A673 (cell line): ENCODE data around the gene FKBP8. TPM values are rescaled to one million over a fixed set of nuclear protein-coding genes. Genes with fewer than 3 reads are reported as not detected.

ENCODE experiments used
- BruUV-seq: library from RNA; stranded (reverse); fragments of 400-500 nt; replicated peaks from 2 replicates; lab custom pipeline; 2021; lab: Mats Ljungman, UMichigan
- CTCF ChIA-PET: fragments of 300-600 bp; sonication (Branson Sonifier 250); formaldehyde crosslinking; loops from one replicate; lab custom pipeline; 2022; ENCODE audit warnings: antibody characterized with exemption; lab: Charles Lee
- POLR2A ChIA-PET: fragments of 300-600 bp; sonication (Branson Sonifier 250); formaldehyde crosslinking; loops from one replicate; lab custom pipeline; 2022; ENCODE audit warnings: antibody characterized with exemption; ENCODE audit not compliant: low non-redundant PET; lab: Charles Lee
- DNase-seq: peaks from one replicate; pipeline ENCODE4 v3.0.0-alpha.2; 2015; ENCODE audit warnings: low spot score
- H3K27ac ChIP-seq: fragments of 200-600 bp; sonication (generic); 2 replicates; pipeline ENCODE4 v1.5.1; 2016; ENCODE audit warnings: mixed run types, low read depth, mild to moderate bottlenecking, mixed read lengths, antibody characterized with exemption, low read length; ENCODE audit not compliant: poor library complexity, severe bottlenecking
- H3K27me3 ChIP-seq: fragments of 200-600 bp; sonication (generic); replicated peaks from 2 replicates; pipeline ENCODE4 v1.6.1; 2017; ENCODE audit warnings: mixed run types, low read depth, mild to moderate bottlenecking, mixed read lengths, antibody characterized with exemption, low read length; ENCODE audit not compliant: insufficient read depth, poor library complexity
- H3K36me3 ChIP-seq: fragments of 200-600 bp; sonication (generic); 2 replicates; pipeline ENCODE4 v1.6.1; 2016; ENCODE audit warnings: mixed run types, mild to moderate bottlenecking, mixed read lengths, antibody characterized with exemption, low read length; ENCODE audit not compliant: insufficient read depth, poor library complexity, severe bottlenecking
- H3K4me1 ChIP-seq: fragments of 200-600 bp; sonication (generic); 2 replicates; pipeline ENCODE4 v1.6.1; 2017; ENCODE audit warnings: mixed run types, mild to moderate bottlenecking, mixed read lengths, antibody characterized with exemption, low read length; ENCODE audit not compliant: insufficient read depth, poor library complexity, severe bottlenecking
- H3K4me3 ChIP-seq: fragments of 200-600 bp; sonication (generic); 2 replicates; pipeline ENCODE4 v1.5.1; 2016; ENCODE audit warnings: low read depth, mixed run types, mild to moderate bottlenecking, mixed read lengths, low read length; ENCODE audit not compliant: poor library complexity, severe bottlenecking
- H3K9me3 ChIP-seq: fragments of 200-600 bp; sonication (generic); 2 replicates; pipeline ENCODE4 v1.6.1; 2016; ENCODE audit warnings: mixed run types, low read depth, mild to moderate bottlenecking, mixed read lengths, antibody characterized with exemption, low read length; ENCODE audit not compliant: poor library complexity, severe bottlenecking
- EZH2 ChIP-seq: fragments of 200-600 bp; sonication (generic); IDR thresholded peaks from 2 replicates; pipeline ENCODE4 v1.6.1; 2017; ENCODE audit warnings: borderline replicate concordance, low read depth, mild to moderate bottlenecking, mixed read lengths, antibody characterized with exemption, low read length; ENCODE audit not compliant: poor library complexity, severe bottlenecking
- intact Hi-C: fragments of 100-400 bp; cut with micrococcal nuclease; formaldehyde crosslinking; loops from one replicate; pipeline ENCODE4 v1.10.0; 2022; ENCODE audit not compliant: unreplicated experiment
- total RNA-seq: library from RNA; stranded (reverse); gene quantifications from 2 replicates; pipeline ENCODE4 v1.2.3, GENCODE V29; 2021
- TF ChIP-seq, protein P1 (sequence below): fragments of 300-800, 200-600 bp; sonication (generic); conservative IDR thresholded peaks from 2 replicates; pipeline ENCODE4 v1.5.1; 2017; ENCODE audit warnings: low read depth, mild to moderate bottlenecking, antibody characterized with exemption, low read length, moderate library complexity, mixed read lengths

Gene FKBP8
- total RNA-seq, 1 experiment from 2014 or later = 210 TPM

DNA sequence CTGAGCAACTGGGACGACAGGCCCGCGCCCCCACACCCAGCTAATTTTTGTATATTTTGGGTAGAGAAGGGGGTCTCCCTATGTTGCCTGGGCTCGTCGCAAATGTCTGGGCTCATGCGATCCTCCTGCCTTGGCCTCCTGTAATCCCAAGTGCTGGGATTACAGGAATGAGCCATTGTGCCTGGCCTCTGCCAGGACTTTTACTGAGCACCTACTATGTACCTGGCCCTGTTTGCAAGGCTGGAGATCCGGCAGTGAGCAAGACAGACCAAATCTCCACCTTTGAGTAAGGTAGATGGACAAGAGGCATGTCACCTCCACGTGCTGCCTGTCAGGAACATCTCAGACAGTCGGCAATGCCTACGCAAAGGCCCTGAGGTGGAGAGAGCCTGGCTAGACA lies 6.9 kb downstream of the FKBP8 start:
- Histone ChIP-seq H3K27ac (no peak overlapping the region), H3K4me3 (no peak overlapping the region), H3K36me3 (peaks cover 66% of the 10 kb centered on the region), H3K4me1 (no peaks in the 10 kb centered on the region), H3K27me3 (no peaks in the 10 kb centered on the region), H3K9me3 (no peaks in the 10 kb centered on the region)
- POLR2A ChIA-PET = no interaction called here
- TF ChIP-seq EZH2 = no peak
- TF ChIP-seq, protein P1, sequence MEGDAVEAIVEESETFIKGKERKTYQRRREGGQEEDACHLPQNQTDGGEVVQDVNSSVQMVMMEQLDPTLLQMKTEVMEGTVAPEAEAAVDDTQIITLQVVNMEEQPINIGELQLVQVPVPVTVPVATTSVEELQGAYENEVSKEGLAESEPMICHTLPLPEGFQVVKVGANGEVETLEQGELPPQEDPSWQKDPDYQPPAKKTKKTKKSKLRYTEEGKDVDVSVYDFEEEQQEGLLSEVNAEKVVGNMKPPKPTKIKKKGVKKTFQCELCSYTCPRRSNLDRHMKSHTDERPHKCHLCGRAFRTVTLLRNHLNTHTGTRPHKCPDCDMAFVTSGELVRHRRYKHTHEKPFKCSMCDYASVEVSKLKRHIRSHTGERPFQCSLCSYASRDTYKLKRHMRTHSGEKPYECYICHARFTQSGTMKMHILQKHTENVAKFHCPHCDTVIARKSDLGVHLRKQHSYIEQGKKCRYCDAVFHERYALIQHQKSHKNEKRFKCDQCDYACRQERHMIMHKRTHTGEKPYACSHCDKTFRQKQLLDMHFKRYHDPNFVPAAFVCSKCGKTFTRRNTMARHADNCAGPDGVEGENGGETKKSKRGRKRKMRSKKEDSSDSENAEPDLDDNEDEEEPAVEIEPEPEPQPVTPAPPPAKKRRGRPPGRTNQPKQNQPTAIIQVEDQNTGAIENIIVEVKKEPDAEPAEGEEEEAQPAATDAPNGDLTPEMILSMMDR = no peak
- intact Hi-C loops = no loop called here
- no peak for DNase-seq
- BruUV-seq = no TSS peak
- CTCF ChIA-PET = no interaction called here

DNA sequence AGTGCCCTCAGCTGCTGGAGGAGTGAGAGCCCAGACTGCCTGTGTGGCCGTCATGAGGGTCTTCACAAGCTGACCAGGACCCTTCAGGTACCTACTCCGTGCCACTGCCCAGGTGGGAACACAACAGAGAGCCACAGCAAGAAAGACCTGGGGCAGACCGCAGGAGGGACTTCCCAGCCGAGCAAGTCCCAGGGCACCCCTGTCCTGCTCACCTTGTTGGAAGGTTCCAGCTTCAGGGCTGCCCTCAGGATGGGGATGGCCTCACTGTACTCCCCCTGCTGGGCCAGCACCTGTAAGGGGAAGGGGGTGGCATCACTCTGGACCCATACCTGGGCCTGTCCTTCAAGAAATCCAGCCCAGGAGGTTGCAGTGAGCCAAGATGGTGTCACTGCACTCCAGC lies 10.3 kb downstream of the FKBP8 start:
- Histone ChIP-seq H3K27ac (no peak overlapping the region), H3K27me3 (no peaks in the 10 kb centered on the region), H3K36me3 (peaks cover 39% of the 10 kb centered on the region), H3K9me3 (no peaks in the 10 kb centered on the region), H3K4me3 (no peak overlapping the region), H3K4me1 (no peaks in the 10 kb centered on the region)
- BruUV-seq = no TSS peak
- DNase-seq = no peak
- TF ChIP-seq EZH2 = no peak
- TF ChIP-seq, protein P1 = no peak
- ChIA-PET POLR2A (interaction anchor here (0.6 kb wide), 1 partner anchor 27 kb away, joined by 10 read pairs; no protein-coding TSS in a partner anchor), CTCF (no interaction called here)
- intact Hi-C loops = no loop called here

DNA sequence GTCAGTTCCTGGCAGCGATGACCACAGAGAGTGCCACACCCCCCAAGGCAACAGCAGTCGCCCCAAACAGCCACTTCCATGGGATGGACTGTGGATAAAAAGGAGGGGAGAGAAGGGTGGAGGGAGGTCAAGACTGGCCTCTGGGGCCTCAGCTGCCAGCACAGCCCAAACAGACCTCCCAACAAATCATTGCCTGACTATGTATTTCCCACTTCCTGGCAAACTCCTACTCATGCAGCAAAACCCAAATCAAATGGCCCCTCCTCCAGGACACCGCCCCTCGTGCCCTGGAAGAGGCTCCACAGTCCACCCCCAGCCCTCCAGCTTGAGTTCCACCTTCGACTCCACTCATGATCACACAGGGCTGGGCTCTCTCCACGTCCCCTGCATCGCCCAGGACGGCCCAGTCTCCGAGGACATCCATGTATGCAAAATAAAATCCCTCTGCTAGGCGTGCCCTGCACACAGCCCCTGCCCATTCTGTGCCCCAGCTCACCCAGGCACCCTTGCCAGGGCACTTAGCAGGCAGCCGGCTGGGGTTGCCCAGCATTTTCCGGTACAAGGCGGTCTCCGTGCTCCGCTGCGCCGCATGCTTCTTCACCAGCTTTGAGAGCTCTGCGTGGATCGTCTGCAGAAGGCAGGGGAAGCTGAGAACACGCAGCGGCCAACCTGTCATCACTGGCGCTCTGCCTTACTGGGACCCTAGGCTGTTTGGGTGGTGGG lies 11.0 kb downstream of the FKBP8 start:
- ChIA-PET POLR2A (no interaction called here), CTCF (no interaction called here)
- Histone ChIP-seq H3K36me3 (peaks cover 32% of the 10 kb centered on the region), H3K9me3 (no peaks in the 10 kb centered on the region), H3K4me3 (no peak overlapping the region), H3K4me1 (no peaks in the 10 kb centered on the region), H3K27ac (no peak overlapping the region), H3K27me3 (no peaks in the 10 kb centered on the region)
- BruUV-seq = no TSS peak
- TF ChIP-seq, protein P1 = no peak
- no peak for TF ChIP-seq EZH2
- DNase-seq = no peak
- intact Hi-C loops = no loop called here
